Upper lobe of left lung (tissue), 6 donors: ENCODE data around the gene TBC1D19. TPM values are rescaled to one million over a fixed set of nuclear protein-coding genes. Genes with fewer than 3 reads are reported as not detected.

Source experiments
- ATAC-seq, 2 donors: fragments of 200-7000 bp; cut with Tn5 transposase; one replicate each; pipeline ENCODE4 v1.9.1; 2022; ENCODE audit warnings: mild to moderate bottlenecking in 2 of 2, moderate library complexity in 2 of 2; ENCODE audit not compliant: low FRiP score in 2 of 2
- DNase-seq, 2 donors: peaks; one replicate each; pipeline ENCODE4 v3.0.0-alpha.2; 2019 to 2020
- H3K27ac ChIP-seq, 4 donors: fragments of 200-600 bp; sonication (generic); one replicate each; pipeline ENCODE4 v1.5.1; 2016 to 2019
- H3K27me3 ChIP-seq, 4 donors: fragments of 200-600 bp; sonication (generic); one replicate each; pipeline ENCODE4 v1.5.1; 2017 to 2019
- H3K36me3 ChIP-seq, 4 donors: fragments of 200-600 bp; sonication (generic); one replicate each; pipeline ENCODE4 v1.5.1; 2016 to 2019
- H3K4me1 ChIP-seq, 4 donors: fragments of 200-600 bp; sonication (generic); one replicate each; pipeline ENCODE4 v1.5.1; 2018 to 2019
- H3K4me3 ChIP-seq, 4 donors: fragments of 200-600 bp; sonication (generic); one replicate each; pipeline ENCODE4 v1.5.1; 2017 to 2019; ENCODE audit warnings: mild to moderate bottlenecking in 2 of 4, moderate library complexity in 1 of 4
- H3K9me3 ChIP-seq, 4 donors: fragments of 200-600 bp; sonication (generic); one replicate each; pipeline ENCODE4 v1.5.1; 2018 to 2019
- EP300 ChIP-seq, 4 donors: sonication (generic); formaldehyde crosslinking; IDR thresholded peaks; one replicate each; pipeline ENCODE4 v1.5.1; 2017; ENCODE audit warnings: antibody characterized with exemption in 4 of 4, control low read depth in 2 of 4
- POLR2A ChIP-seq, 4 donors: fragments of 450-650 bp; IDR thresholded peaks; one replicate each; pipeline ENCODE4 v1.5.1; 2016 to 2017; ENCODE audit warnings: antibody characterized with exemption in 4 of 4, mild to moderate bottlenecking in 2 of 4
- POLR2AphosphoS5 ChIP-seq, 2 donors: sonication (generic); formaldehyde crosslinking; IDR thresholded peaks; one replicate each; pipeline ENCODE4 v1.5.1; 2017; ENCODE audit warnings: antibody characterized with exemption in 2 of 2
- WGBS, 2 donors: methylation state at CpG; one replicate each; pipeline ENCODE4 v1.1.5; 2017 to 2018; 5-methylcytosine and 5-hydroxymethylcytosine counted together
- total RNA-seq, 6 donors: library from RNA; depleted of rRNA in 4 of 6; stranded (reverse); fragments of >200 nt in 4 of 6; gene quantifications; one replicate each; pipeline versions ENCODE4 v1.1.0 to v1.2.1, GENCODE V29; 2016 to 2021
- TF ChIP-seq, protein P1 (sequence below), 6 experiments: fragments of 450-650 bp in 4 of 6; fragments of 200-600 bp in 2 of 6; sonication (generic) in 2 of 6; IDR thresholded peaks; one replicate each; pipeline ENCODE4 v1.5.1; 2016 to 2019; ENCODE audit warnings: antibody characterized with exemption in 6 of 6
- donor health status: DM: no; HTN: no; CAD: no; lungs with moderate emphysema.
- donor health status: DM: no; HTN: yes; CAD: no; lungs with severe emphysema.

Gene TBC1D19
- total RNA-seq, 6 donors from 2014 or later = 6.8 to 35.6 (median 11.8) TPM

DNA sequence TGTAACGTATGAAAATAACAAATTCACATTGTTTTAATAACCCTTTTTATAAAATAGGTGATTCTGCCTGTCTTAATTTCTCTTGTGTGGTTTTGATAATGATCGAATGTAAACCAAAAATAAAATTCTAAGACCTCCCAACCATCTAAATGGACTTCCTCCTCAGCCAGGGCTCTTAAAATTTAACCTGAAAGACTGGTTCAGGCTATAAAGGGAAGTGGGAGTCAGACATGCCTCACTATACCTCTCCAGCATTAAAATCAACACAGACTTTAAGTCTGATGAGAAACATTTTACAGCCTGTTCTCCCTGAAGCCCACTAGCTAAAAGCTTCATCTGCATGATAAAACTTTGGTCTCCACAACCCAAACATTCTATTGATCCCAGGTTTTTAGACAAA lies 179.2 kb downstream of the TBC1D19 start:
- no peaks in the 10 kb centered on the region for H3K4me1 ChIP-seq
- H3K9me3 ChIP-seq = no peaks in the 10 kb centered on the region
- no peak overlapping the region for H3K27ac ChIP-seq
- TF ChIP-seq, protein P1, sequence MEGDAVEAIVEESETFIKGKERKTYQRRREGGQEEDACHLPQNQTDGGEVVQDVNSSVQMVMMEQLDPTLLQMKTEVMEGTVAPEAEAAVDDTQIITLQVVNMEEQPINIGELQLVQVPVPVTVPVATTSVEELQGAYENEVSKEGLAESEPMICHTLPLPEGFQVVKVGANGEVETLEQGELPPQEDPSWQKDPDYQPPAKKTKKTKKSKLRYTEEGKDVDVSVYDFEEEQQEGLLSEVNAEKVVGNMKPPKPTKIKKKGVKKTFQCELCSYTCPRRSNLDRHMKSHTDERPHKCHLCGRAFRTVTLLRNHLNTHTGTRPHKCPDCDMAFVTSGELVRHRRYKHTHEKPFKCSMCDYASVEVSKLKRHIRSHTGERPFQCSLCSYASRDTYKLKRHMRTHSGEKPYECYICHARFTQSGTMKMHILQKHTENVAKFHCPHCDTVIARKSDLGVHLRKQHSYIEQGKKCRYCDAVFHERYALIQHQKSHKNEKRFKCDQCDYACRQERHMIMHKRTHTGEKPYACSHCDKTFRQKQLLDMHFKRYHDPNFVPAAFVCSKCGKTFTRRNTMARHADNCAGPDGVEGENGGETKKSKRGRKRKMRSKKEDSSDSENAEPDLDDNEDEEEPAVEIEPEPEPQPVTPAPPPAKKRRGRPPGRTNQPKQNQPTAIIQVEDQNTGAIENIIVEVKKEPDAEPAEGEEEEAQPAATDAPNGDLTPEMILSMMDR (IDR thresholded peaks at IDR 0.05) = no peak
- H3K27me3 ChIP-seq = no peaks in the 10 kb centered on the region
- H3K36me3 ChIP-seq = no peaks in the 10 kb centered on the region
- DNase-seq (no peak), ATAC-seq (no peak)
- 66 to 67% methylated on average over 2 of the region's 2 CpGs for WGBS, 2 donors
- no peak overlapping the region for H3K4me3 ChIP-seq

DNA sequence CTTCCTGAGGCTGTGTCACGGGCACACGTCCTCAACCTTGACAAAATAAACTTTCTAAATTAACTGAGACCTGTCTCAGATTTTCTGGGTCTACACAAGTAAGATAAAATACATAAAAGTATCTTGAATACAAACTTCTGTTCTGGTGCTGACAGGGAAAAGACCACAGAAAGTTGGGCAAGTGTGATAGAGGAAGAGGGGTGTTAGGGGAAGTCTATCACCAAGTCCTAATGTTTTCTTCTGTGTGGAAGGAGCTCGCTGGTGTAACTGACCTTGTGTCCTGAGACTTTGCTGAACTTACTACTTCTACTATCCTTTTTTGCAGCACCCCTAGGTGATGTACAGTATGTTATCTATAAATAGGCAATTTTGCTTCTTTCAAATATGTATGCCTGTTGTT lies 179.8 kb downstream of the TBC1D19 start:
- H3K27me3 ChIP-seq = no peaks in the 10 kb centered on the region
- no peaks in the 10 kb centered on the region for H3K4me1 ChIP-seq
- no peaks in the 10 kb centered on the region for H3K36me3 ChIP-seq
- DNase-seq (no peak), ATAC-seq (peak in 1 of 2 donors; percentile 46)
- TF ChIP-seq, protein P1 (IDR thresholded peaks at IDR 0.05) = no peak
- TF ChIP-seq POLR2A (IDR thresholded peaks at IDR 0.05) (no peak), POLR2AphosphoS5 (IDR thresholded peaks at IDR 0.05) (no peak), EP300 (IDR thresholded peaks at IDR 0.05) (no peak)
- H3K9me3 ChIP-seq = no peaks in the 10 kb centered on the region
- H3K27ac ChIP-seq = no peak overlapping the region
- 74 to 91% methylated on average over 3 of the region's 3 CpGs for WGBS, 2 donors
- no peak overlapping the region for H3K4me3 ChIP-seq

DNA sequence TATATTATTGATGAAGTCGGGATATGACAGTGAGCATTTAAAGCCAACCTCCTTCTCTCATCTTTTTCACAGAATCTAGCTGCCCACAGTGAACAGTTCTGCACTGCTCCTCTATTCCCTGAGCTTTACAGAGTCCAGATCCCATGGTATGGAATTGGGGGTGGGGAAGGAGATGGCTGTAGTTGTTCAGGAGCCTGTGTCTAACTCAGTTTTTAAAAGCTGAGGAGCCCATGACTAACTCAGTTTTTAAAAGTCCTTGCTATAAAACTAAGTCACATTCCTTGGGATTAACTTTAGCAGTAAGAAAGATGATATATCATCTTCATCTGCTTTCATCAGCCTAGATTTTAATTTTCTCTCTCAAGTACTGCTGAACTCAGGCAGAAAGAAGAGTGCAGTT lies 180.3 kb downstream of the TBC1D19 start:
- Histone ChIP-seq H3K4me1 (no peaks in the 10 kb centered on the region), H3K27me3 (no peaks in the 10 kb centered on the region), H3K27ac (no peak overlapping the region), H3K4me3 (no peak overlapping the region), H3K36me3 (no peaks in the 10 kb centered on the region), H3K9me3 (no peaks in the 10 kb centered on the region)
- DNase-seq = no peak
- TF ChIP-seq POLR2A (IDR thresholded peaks at IDR 0.05) (no peak), EP300 (IDR thresholded peaks at IDR 0.05) (no peak), POLR2AphosphoS5 (IDR thresholded peaks at IDR 0.05) (no peak)
- TF ChIP-seq, protein P1 (IDR thresholded peaks at IDR 0.05) = no peak
- ATAC-seq = no peak
- WGBS, 2 donors = 93 to 96% methylated on average over 1 of the region's 1 CpG

DNA sequence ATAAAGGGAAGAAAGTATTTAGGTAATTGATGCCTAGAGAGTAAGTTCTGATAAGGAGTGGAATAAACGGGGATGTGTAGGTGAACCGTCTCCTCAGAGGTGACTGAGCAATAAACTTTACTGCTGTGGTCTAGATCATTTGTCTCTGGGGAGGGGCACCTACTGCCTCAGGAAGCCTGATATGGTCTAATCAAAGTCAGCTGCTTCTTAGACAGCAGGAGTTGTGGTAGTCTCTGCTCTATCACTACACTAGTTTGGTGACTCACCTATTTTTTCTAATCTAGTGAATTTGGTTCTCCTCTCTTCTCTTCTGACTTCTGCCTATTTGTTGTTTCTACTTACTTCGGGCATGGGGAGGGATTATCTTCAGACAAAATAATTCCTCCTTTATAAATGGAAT lies 181.6 kb downstream of the TBC1D19 start:
- DNase-seq = no peak
- Histone ChIP-seq H3K9me3 (no peaks in the 10 kb centered on the region), H3K4me3 (no peak overlapping the region), H3K27ac (no peak overlapping the region), H3K36me3 (no peaks in the 10 kb centered on the region), H3K4me1 (no peaks in the 10 kb centered on the region), H3K27me3 (no peaks in the 10 kb centered on the region)
- 87 to 97% methylated on average over 3 of the region's 3 CpGs for WGBS, 2 donors
- TF ChIP-seq, protein P1 (IDR thresholded peaks at IDR 0.05) = no peak
- TF ChIP-seq POLR2AphosphoS5 (IDR thresholded peaks at IDR 0.05) (no peak), POLR2A (IDR thresholded peaks at IDR 0.05) (no peak), EP300 (IDR thresholded peaks at IDR 0.05) (no peak)
- ATAC-seq = no peak

DNA sequence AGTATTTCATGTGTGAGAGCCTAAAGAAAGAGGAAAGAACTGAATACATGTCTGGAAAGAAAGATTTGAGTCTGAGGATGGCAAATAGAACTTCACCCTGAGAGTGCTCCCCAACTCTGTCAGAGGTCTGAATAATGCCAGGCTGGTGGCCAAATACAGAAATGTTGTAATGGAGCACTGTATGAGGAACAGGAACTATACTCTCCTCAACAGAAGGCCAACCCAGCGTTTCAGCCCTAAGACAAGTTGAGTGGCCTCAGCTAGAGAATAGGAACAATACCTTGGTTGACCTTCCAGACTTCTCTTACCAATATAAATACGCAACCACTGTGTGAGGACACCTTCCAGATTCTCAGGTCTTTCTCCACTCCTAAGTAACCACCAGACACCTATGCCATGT lies 182.3 kb downstream of the TBC1D19 start:
- no peaks in the 10 kb centered on the region for H3K27me3 ChIP-seq
- no peaks in the 10 kb centered on the region for H3K36me3 ChIP-seq
- ATAC-seq (peak; percentile 75 to 78), DNase-seq (peak in 1 of 2 donors; percentile 39)
- H3K27ac ChIP-seq = no peak overlapping the region
- no peaks in the 10 kb centered on the region for H3K9me3 ChIP-seq
- no peaks in the 10 kb centered on the region for H3K4me1 ChIP-seq
- no peak for TF ChIP-seq POLR2A (IDR thresholded peaks at IDR 0.05)
- TF ChIP-seq, protein P1 (IDR thresholded peaks at IDR 0.05) = no peak
- TF ChIP-seq POLR2AphosphoS5 (IDR thresholded peaks at IDR 0.05) = no peak
- TF ChIP-seq EP300 (IDR thresholded peaks at IDR 0.05) = no peak
- 63 to 89% methylated on average over 2 of the region's 2 CpGs for whole genome bisulfite sequencing, 2 donors
- H3K4me3 ChIP-seq = no peak overlapping the region
